K562 (cell line): ENCODE data around the gene BRD7. TPM values are rescaled to one million over a fixed set of nuclear protein-coding genes. Genes with fewer than 3 reads are reported as not detected.

Experiments
- ATAC-seq: fragments of 200-7000 bp; cut with Tn5 transposase; 3 replicates; pipeline ENCODE4 v1.9.1; 2020; ENCODE audit warnings: moderate library complexity
- BruUV-seq: library from RNA; stranded (reverse); fragments of 400-500 nt; replicated peaks from 2 replicates; lab custom pipeline; 2021; lab: Mats Ljungman, UMichigan
- CTCF ChIA-PET: fragments of 300-600 bp; formaldehyde crosslinking; extraction: SDS; loops from one replicate; lab custom pipeline; 2021; ENCODE audit warnings: low intra/inter-chr PET ratio; lab: Yijun Ruan, JAX
- POLR2A ChIA-PET: fragments of 300-600, 350-650 bp; sonication (Branson Sonifier 250); formaldehyde crosslinking; extraction: SDS; loops from one replicate; lab custom pipeline; 2021; ENCODE audit warnings: antibody characterized with exemption, inconsistent platforms; lab: Yijun Ruan, JAX
- DNase-seq, 4 experiments: peaks; one replicate each; pipeline versions ENCODE4 v3.0.0 to v3.0.0-alpha.2; 2011 to 2018; ENCODE audit warnings: low spot score in 3 of 4, mixed read lengths in 3 of 4; ENCODE audit errors: extremely low read depth in 1 of 4
- FAIRE-seq: peaks from 2 replicates; lab custom pipeline; 2011; peaks lifted over from hg19 to GRCh38; lab: Jason Lieb, UNC
- H2AFZ ChIP-seq: 2 replicates; pipeline ENCODE4 v1.6.0; 2011; ENCODE audit warnings: low read depth, low read length, control low read depth, inconsistent platforms
- H3K27ac ChIP-seq: fragments of 200-600 bp; 3 replicates; pipeline ENCODE4 v1.8.0; 2011; ENCODE audit warnings: low read depth, mild to moderate bottlenecking, control low read depth, inconsistent platforms, low read length, moderate library complexity, mixed read lengths; ENCODE audit errors: extremely low read depth
- H3K27me3 ChIP-seq, 2 experiments: fragments of 300-600 bp in 1 of 2; 2 replicates in 1 of 2; 3 replicates in 1 of 2; pipeline versions ENCODE4 v1.6.0 to v1.8.0; 2011; ENCODE audit warnings: inconsistent platforms in 2 of 2, low read length in 2 of 2, mild to moderate bottlenecking in 1 of 2, mixed read lengths in 1 of 2, moderate library complexity in 1 of 2; ENCODE audit not compliant: control insufficient read depth in 2 of 2, insufficient read depth in 2 of 2
- H3K36me3 ChIP-seq: fragments of 300-600 bp; 3 replicates; pipeline ENCODE4 v1.8.0; 2011; ENCODE audit warnings: mild to moderate bottlenecking, low read length, inconsistent platforms; ENCODE audit not compliant: control insufficient read depth, insufficient read depth
- H3K4me1 ChIP-seq, 2 experiments: fragments of 200-600 bp in 1 of 2; replicated peaks in 1 of 2; 2 replicates in 1 of 2; 3 replicates in 1 of 2; pipeline versions ENCODE4 v1.5.1 to v1.8.0; 2011; ENCODE audit warnings: inconsistent platforms in 2 of 2, low read length in 2 of 2, mild to moderate bottlenecking in 1 of 2, mixed read lengths in 1 of 2, moderate library complexity in 1 of 2; ENCODE audit not compliant: control insufficient read depth in 2 of 2, insufficient read depth in 2 of 2
- H3K4me2 ChIP-seq: 2 replicates; pipeline ENCODE4 v1.6.1; 2011; ENCODE audit warnings: low read length, control low read depth, inconsistent platforms, mixed read lengths; ENCODE audit not compliant: insufficient read depth
- H3K4me3 ChIP-seq: fragments of 200-600 bp; sonication (generic), shearing (Covaris generic); 2 replicates; pipeline ENCODE4 v1.5.1; 2016; ENCODE audit warnings: control low read depth, inconsistent platforms
- H3K79me2 ChIP-seq: fragments of 200-600 bp; 3 replicates; pipeline ENCODE4 v1.8.0; 2011; ENCODE audit warnings: low read length, inconsistent platforms; ENCODE audit not compliant: control insufficient read depth, insufficient read depth
- H3K9ac ChIP-seq, 2 experiments: 2 replicates each; pipeline versions ENCODE4 v1.6.0 to v1.6.1; 2011; ENCODE audit warnings: low read depth in 2 of 2, low read length in 2 of 2, control low read depth in 1 of 2, inconsistent platforms in 1 of 2, mild to moderate bottlenecking in 1 of 2, mixed read lengths in 1 of 2; ENCODE audit not compliant: insufficient read depth in 1 of 2
- H3K9me1 ChIP-seq: one replicate; pipeline ENCODE4 v1.6.0; 2011; ENCODE audit warnings: inconsistent platforms, mild to moderate bottlenecking, low read length, moderate library complexity; ENCODE audit not compliant: control insufficient read depth, insufficient read depth
- H3K9me3 ChIP-seq: replicated peaks from 2 replicates; pipeline ENCODE4 v1.5.1; 2011; ENCODE audit warnings: low read depth, low read length, inconsistent platforms; ENCODE audit not compliant: control insufficient read depth, insufficient read depth
- H4K20me1 ChIP-seq: replicated peaks from 2 replicates; pipeline ENCODE4 v1.6.1; 2011; ENCODE audit warnings: low read length, inconsistent platforms, mixed read lengths; ENCODE audit not compliant: control insufficient read depth, insufficient read depth
- ARID1B ChIP-seq: fragments of 450-650 bp; IDR thresholded peaks from 2 replicates; pipeline ENCODE4 v1.6.1; 2016; ENCODE audit warnings: antibody characterized with exemption, mild to moderate bottlenecking, inconsistent platforms
- ATF7 ChIP-seq: fragments of 450-650 bp; IDR thresholded peaks from 2 replicates; pipeline ENCODE4 v1.7.1; 2014; ENCODE audit warnings: mild to moderate bottlenecking, moderate library complexity
- CBFA2T3 ChIP-seq: fragments of 450-650 bp; IDR thresholded peaks from 2 replicates; pipeline ENCODE4 v1.6.1; 2017
- DPF2 ChIP-seq: fragments of 450-650 bp; IDR thresholded peaks from 2 replicates; pipeline ENCODE4 v1.6.1; 2016
- HES1 ChIP-seq: fragments of 450-650 bp; IDR thresholded peaks from 2 replicates; pipeline ENCODE4 v1.6.1; 2016; ENCODE audit warnings: low read depth, mild to moderate bottlenecking, moderate library complexity
- KDM1A ChIP-seq, 2 experiments: fragments of 450-650 bp; IDR thresholded peaks; 2 replicates each; pipeline ENCODE4 v1.6.1; 2016; ENCODE audit warnings: mild to moderate bottlenecking in 2 of 2
- NCOA2 ChIP-seq, 2 experiments: fragments of 450-650 bp; IDR thresholded peaks; 2 replicates each; pipeline ENCODE4 v1.6.1; 2018; ENCODE audit warnings: mild to moderate bottlenecking in 2 of 2, moderate library complexity in 1 of 2; ENCODE audit not compliant: partially characterized antibody in 2 of 2
- NFRKB ChIP-seq: fragments of 450-650 bp; IDR thresholded peaks from 2 replicates; pipeline ENCODE4 v1.6.1; 2016; ENCODE audit warnings: low read depth
- PTTG1 ChIP-seq: fragments of 450-650 bp; IDR thresholded peaks from 2 replicates; pipeline ENCODE4 v1.6.1; 2016; ENCODE audit warnings: low read depth, mild to moderate bottlenecking, missing genetic modification characterization, missing compliant biosample characterization
- SIN3B ChIP-seq: fragments of 450-650 bp; IDR thresholded peaks from 2 replicates; pipeline ENCODE4 v1.6.1; 2017; ENCODE audit warnings: low read depth, mild to moderate bottlenecking, moderate library complexity
- SMARCA4 ChIP-seq: fragments of 450-650 bp; IDR thresholded peaks from 2 replicates; pipeline ENCODE4 v1.6.1; 2016
- SMARCC2 ChIP-seq: fragments of 450-650 bp; IDR thresholded peaks from 2 replicates; pipeline ENCODE4 v1.6.1; 2017; ENCODE audit warnings: antibody characterized with exemption, moderate library complexity, mild to moderate bottlenecking, low read depth
- STAG1 ChIP-seq: sonication (generic); formaldehyde crosslinking; IDR thresholded peaks from 2 replicates; pipeline ENCODE4 v1.5.0; 2020; ENCODE audit warnings: missing genetic modification reagents, borderline replicate concordance
- TEAD4 ChIP-seq, 2 experiments: sonication (generic) in 1 of 2; formaldehyde crosslinking in 1 of 2; IDR thresholded peaks; 2 replicates each; pipeline versions ENCODE4 v1.6.1 to v1.8.0; 2012 to 2022; ENCODE audit warnings: borderline replicate concordance in 1 of 2, inconsistent platforms in 1 of 2, low read length in 1 of 2, mild to moderate bottlenecking in 1 of 2, missing genetic modification reagents in 1 of 2
- XRCC3 ChIP-seq: fragments of 450-650 bp; IDR thresholded peaks from 2 replicates; pipeline ENCODE4 v1.6.1; 2017; ENCODE audit warnings: mild to moderate bottlenecking, moderate library complexity
- XRCC5 ChIP-seq: fragments of 200-400 bp; formaldehyde crosslinking; IDR thresholded peaks from 2 replicates; pipeline ENCODE4 v1.6.1; 2017; ENCODE audit warnings: low read depth, mild to moderate bottlenecking, low read length
- ZFP91 ChIP-seq: sonication (generic); formaldehyde crosslinking; IDR thresholded peaks from 2 replicates; pipeline ENCODE4 v1.8.0; 2022; ENCODE audit warnings: mild to moderate bottlenecking, missing genetic modification reagents
- ZNF699 ChIP-seq: fragments of 250-450 bp; sonication (Bioruptor Pico); IDR thresholded peaks from 2 replicates; pipeline ENCODE4 v1.8.0; 2021; ENCODE audit warnings: mild to moderate bottlenecking, moderate library complexity; ENCODE audit not compliant: insufficient replicate concordance
- WGBS: fragments of 100-300 bp; shearing (Covaris generic); methylation state at CpG from one replicate; pipeline ENCODE4 v1.1.6; 2016; ENCODE audit warnings: low coverage, mixed read lengths; ENCODE audit not compliant: insufficient coverage; ENCODE audit errors: missing lambda C conversion rate; 5-methylcytosine and 5-hydroxymethylcytosine counted together
- in situ Hi-C: fragments of 300-500 bp; cut with MboI; formaldehyde crosslinking; loops from 4 replicates; pipeline ENCODE4 v1.15.0; 2018; ENCODE audit warnings: inconsistent platforms, mixed read lengths
- intact Hi-C: fragments of 100-400 bp; cut with micrococcal nuclease; formaldehyde crosslinking; loops from 2 replicates; pipeline ENCODE4 v1.14.2; 2022
- polyA plus RNA-seq, 8 experiments: library from polyadenylated mRNA; depleted of rRNA in 4 of 8; stranded (reverse) in 5 of 8; unstranded in 3 of 8; fragments of >200 nt; fragmentation: Nextera tagmentation in 2 of 8; fragmentation: Illumina TruSeq in 1 of 8; extraction: Ambion mirVana in 2 of 8; extraction: Trizol in 1 of 8; gene quantifications; 2 replicates each; pipeline versions ENCODE4 v1.2.1 to v1.2.3, GENCODE V29; 2011 to 2014; ENCODE audit warnings: inconsistent platforms in 1 of 8, missing spikeins in 1 of 8
- total RNA-seq, 7 experiments: library from RNA; depleted of rRNA in 6 of 7; stranded (reverse); fragments of >200 nt in 6 of 7; fragmentation: Illumina TruSeq in 2 of 7; extraction: Trizol in 2 of 7; gene quantifications; 2 replicates each; pipeline versions ENCODE4 v1.2.1 to v1.2.3, GENCODE V29; 2011 to 2021; ENCODE audit warnings: low replicate concordance in 1 of 7
- TF ChIP-seq, protein P1 (sequence below): fragments of 250-450 bp; sonication (Bioruptor Pico); IDR thresholded peaks from 2 replicates; pipeline ENCODE4 v1.8.0; 2022; ENCODE audit warnings: moderate library complexity, mild to moderate bottlenecking, inconsistent platforms

BRD7 gene
- total and polyA plus RNA-seq, 9 of the 15 experiments (the other 6 are each of a cell fraction or from before 2014, with no cell fraction given) = 20.6 to 101 (median 68.7) TPM

- TF ChIP-seq ZNF699 (CRISPR knock-in tag) = no peak
These were observed 28.2 kb downstream of the BRD7 start (continued) for GRCh38 chr16:50340578-50340977.

GRCh38 chr16:50338371-50339231, 30.2 kb downstream of the BRD7 start:
- H4K20me1 ChIP-seq = peaks cover 3% of the 10 kb centered on the region; the same call in 1 of the 2 replicates
- peak overlapping the region; percentile 45; the same call in 2 of the 3 replicates for H3K27ac ChIP-seq
- no TSS peak for BruUV-seq
- H3K36me3 ChIP-seq = peaks cover 72% of the 10 kb centered on the region
- ChIA-PET POLR2A (interaction anchor here (1.0 to 2.6 kb wide), 3 partner anchors 11 to 93 kb away, joined by 4 to 10 read pairs (median 5); no protein-coding TSS in a partner anchor), CTCF (no interaction called here)
- in situ Hi-C loops (no loop called here), intact Hi-C loops (no loop called here)
- H3K4me2 ChIP-seq = no peak overlapping the region
- no peak overlapping the region for H2AFZ ChIP-seq
- DNase-seq = peak in 1 of 4 experiments; percentile 39
- H3K4me3 ChIP-seq = no peak overlapping the region
- H3K27me3 ChIP-seq = no peaks in the 10 kb centered on the region
- no peaks in the 10 kb centered on the region for H3K79me2 ChIP-seq
- H3K4me1 ChIP-seq = peaks cover 9 to 30% of the 10 kb centered on the region in 2 experiments
- H3K9ac ChIP-seq = no peak overlapping the region
- ATAC-seq = peak; percentile 27
- WGBS = 11% methylated on average over 8 of the region's 8 CpGs
- peak; percentile 35 for FAIRE-seq
- H3K9me1 ChIP-seq = no peaks in the 10 kb centered on the region
- H3K9me3 ChIP-seq = no peaks in the 10 kb centered on the region
- TF ChIP-seq CBFA2T3 = peak; percentile 52
- TF ChIP-seq XRCC3 = no peak
- TF ChIP-seq DPF2 = peak; percentile 67
- TF ChIP-seq SMARCA4 = 0 out of 2 replicates have a peak, but pooled peaks have one; percentile 38
- peak; percentile 49; the same call in 1 of the 2 replicates for TF ChIP-seq HES1
- peak; percentile 15; the same call in 1 of the 2 replicates for TF ChIP-seq TEAD4 (IDR thresholded peaks at IDR 0.05; ENCODE audit: low read length)
- TF ChIP-seq TEAD4 (CRISPR knock-in tag; IDR thresholded peaks at IDR 0.05; ENCODE audit: borderline replicate concordance) = no peak
- TF ChIP-seq NCOA2 (IDR thresholded peaks at IDR 0.05; ENCODE audit: partially characterized antibody in 2 of 2) = peak in 1 of 2 experiments; percentile 27
- TF ChIP-seq ATF7 = 0 out of 2 replicates have a peak, but pooled peaks have one; percentile 9
- no peak for TF ChIP-seq ZFP91 (CRISPR knock-in tag)
- TF ChIP-seq, protein P1, sequence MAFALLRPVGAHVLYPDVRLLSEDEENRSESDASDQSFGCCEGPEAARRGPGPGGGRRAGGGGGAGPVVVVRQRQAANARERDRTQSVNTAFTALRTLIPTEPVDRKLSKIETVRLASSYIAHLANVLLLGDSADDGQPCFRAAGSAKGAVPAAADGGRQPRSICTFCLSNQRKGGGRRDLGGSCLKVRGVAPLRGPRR = no peak
- peak; percentile 38; the same call in 1 of the 2 replicates for TF ChIP-seq SMARCC2
- TF ChIP-seq NFRKB = no peak
- TF ChIP-seq KDM1A (IDR thresholded peaks at IDR 0.05) = peak; percentile 8 to 44; a peak in 1 of 4 replicates
- TF ChIP-seq SIN3B = no peak
- no peak for TF ChIP-seq PTTG1
- TF ChIP-seq XRCC5 = no peak
- peak; percentile 60 for TF ChIP-seq ARID1B
- no peak for TF ChIP-seq STAG1 (CRISPR knock-in tag)
